Measurements from ENCODE around the gene LENEP. TPM values are rescaled to one million over a fixed set of nuclear protein-coding genes. Genes with fewer than 3 reads are reported as not detected.
"Not testable (repeated sequence)": the region's sequence is repeated elsewhere in the genome, so short reads cannot be mapped to it uniquely, and the experiment has no call there.

Gene LENEP
- total RNA-seq, 1 donor from 2014 or later = not detected

DNA sequence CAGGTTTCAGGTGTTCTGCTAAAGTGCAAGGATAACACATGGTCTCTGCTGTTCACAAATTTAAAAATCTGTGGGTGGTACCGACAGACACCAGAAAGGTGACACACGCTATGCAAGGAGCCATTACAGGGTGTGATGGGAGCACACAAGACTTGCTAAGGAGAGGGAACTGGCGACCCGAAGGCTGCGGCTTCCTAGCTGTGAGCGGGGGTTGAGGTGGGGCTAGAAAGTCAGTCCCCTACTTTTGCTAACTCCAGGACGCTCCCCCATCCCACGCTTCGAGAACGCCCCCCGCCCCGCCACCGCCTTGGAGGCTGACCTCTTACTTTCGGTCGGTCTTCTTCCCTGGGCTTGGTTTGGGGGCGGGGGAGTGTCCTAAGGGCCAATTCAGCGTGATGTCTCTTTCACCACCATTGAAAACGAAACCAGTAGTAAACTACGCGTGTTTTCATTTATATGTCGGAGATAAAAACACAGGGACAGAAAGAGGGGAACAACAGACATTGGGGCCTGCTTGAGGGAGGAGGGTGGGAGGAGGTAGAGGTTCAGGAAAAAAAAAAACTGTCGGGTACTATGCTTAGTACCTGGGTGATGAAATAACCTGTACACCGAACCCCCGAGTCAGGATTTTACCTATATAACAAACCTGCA, 17.9 kb upstream of the LENEP start:
- TF ChIP-seq POLR2AphosphoS5 (IDR thresholded peaks at IDR 0.05; ENCODE audit: insufficient read depth in 1 of 2, low read depth in 1 of 2) = no peak
- no peak for TF ChIP-seq POLR2A (IDR thresholded peaks at IDR 0.05)
- TF ChIP-seq, protein P1, sequence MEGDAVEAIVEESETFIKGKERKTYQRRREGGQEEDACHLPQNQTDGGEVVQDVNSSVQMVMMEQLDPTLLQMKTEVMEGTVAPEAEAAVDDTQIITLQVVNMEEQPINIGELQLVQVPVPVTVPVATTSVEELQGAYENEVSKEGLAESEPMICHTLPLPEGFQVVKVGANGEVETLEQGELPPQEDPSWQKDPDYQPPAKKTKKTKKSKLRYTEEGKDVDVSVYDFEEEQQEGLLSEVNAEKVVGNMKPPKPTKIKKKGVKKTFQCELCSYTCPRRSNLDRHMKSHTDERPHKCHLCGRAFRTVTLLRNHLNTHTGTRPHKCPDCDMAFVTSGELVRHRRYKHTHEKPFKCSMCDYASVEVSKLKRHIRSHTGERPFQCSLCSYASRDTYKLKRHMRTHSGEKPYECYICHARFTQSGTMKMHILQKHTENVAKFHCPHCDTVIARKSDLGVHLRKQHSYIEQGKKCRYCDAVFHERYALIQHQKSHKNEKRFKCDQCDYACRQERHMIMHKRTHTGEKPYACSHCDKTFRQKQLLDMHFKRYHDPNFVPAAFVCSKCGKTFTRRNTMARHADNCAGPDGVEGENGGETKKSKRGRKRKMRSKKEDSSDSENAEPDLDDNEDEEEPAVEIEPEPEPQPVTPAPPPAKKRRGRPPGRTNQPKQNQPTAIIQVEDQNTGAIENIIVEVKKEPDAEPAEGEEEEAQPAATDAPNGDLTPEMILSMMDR (IDR thresholded peaks at IDR 0.05) = no peak
- Histone ChIP-seq H3K27ac (peak overlapping the region; percentile 99), H3K36me3 (no peaks in the 10 kb centered on the region), H3K4me3 (peak overlapping the region; percentile 66 to 72), H3K4me1 (peaks cover 29% of the 10 kb centered on the region), H3K9me3 (no peaks in the 10 kb centered on the region), H3K27me3 (no peaks in the 10 kb centered on the region)
- DNase-seq (ENCODE audit: extremely low spot score in 2 of 2) = no peak
- intact Hi-C loops (cut with DNase I) = no loop called here

DNA sequence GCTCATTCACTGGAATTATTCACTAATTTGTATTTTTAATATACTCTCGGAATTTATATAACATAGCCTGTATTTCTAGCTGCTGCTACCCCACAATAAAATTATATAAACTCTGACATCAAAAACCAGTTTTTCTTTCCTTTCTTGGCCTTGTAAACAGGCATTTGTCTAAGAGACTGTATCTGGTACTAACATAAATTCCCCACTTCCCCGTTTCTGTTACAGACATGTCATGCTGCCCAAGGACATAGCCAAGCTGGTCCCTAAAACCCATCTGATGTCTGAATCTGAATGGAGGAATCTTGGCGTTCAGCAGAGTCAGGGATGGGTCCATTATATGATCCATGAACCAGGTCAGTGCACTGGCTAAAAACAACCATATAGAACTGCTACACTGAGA, 15.6 kb upstream of the LENEP start:
- H3K27ac ChIP-seq; H3K36me3 ChIP-seq; H3K4me3 ChIP-seq; H3K27me3 ChIP-seq; intact Hi-C loops (cut with DNase I); H3K9me3 ChIP-seq; DNase-seq (ENCODE audit: extremely low spot score in 2 of 2): not testable (repeated sequence)
- H3K4me1 ChIP-seq = peaks cover 16% of the 10 kb centered on the region

DNA sequence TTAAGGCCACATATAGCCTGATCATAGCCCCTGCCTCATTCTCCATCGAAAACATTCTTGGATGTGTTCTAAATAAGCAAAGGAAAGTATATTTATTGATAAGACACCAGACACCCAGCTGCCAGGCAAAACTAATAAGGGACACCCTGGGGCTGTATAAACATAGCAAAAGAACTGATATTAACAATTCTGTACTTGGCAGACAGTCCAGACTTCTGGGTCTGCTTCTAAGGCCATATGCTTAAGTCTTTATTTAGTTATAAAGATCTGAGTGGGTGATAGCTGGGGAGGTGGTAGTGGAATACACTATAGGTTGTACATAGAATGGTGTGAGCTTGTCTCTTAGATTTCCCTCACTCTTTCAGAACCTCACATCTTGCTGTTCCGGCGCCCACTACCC, 15.0 kb upstream of the LENEP start:
- H3K4me1 ChIP-seq = peaks cover 10% of the 10 kb centered on the region
- DNase-seq (ENCODE audit: extremely low spot score in 2 of 2) = no peak
- intact Hi-C loops (cut with DNase I) = no loop called here
- no peak overlapping the region for H3K27ac ChIP-seq
- no peaks in the 10 kb centered on the region for H3K9me3 ChIP-seq
- H3K36me3 ChIP-seq = no peaks in the 10 kb centered on the region
- no peaks in the 10 kb centered on the region for H3K27me3 ChIP-seq
- TF ChIP-seq, protein P1 (IDR thresholded peaks at IDR 0.05) = no peak
- TF ChIP-seq POLR2AphosphoS5 (IDR thresholded peaks at IDR 0.05; ENCODE audit: insufficient read depth in 1 of 2, low read depth in 1 of 2) = no peak
- no peak for TF ChIP-seq POLR2A (IDR thresholded peaks at IDR 0.05)
- H3K4me3 ChIP-seq = no peak overlapping the region

DNA sequence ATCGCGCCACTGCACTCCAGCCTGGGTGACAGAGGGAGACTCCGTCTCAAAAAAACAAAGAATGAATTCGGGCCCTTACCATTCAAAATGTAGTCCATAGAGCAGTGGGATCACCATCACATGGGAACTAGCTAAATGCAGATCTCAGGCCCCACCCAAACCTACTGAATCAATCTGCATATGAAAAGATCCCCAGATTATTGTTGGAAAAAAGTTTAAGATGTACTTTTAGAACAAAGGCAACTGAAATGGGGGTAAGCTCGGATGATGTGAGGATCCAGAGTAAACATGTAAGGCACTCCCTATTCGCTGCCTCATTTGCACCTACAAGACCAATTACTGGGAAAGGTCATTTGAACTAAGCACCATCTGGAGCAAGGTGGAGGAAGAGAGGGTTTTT, 11.0 kb upstream of the LENEP start:
- Histone ChIP-seq H3K4me3 (peak overlapping the region; percentile 56 to 76), H3K9me3 (no peaks in the 10 kb centered on the region), H3K4me1 (peaks cover 24% of the 10 kb centered on the region), H3K27ac (peak overlapping the region; percentile 42), H3K27me3 (no peaks in the 10 kb centered on the region), H3K36me3 (no peaks in the 10 kb centered on the region)
- DNase-seq (ENCODE audit: extremely low spot score in 2 of 2) = no peak
- TF ChIP-seq POLR2AphosphoS5 (IDR thresholded peaks at IDR 0.05; ENCODE audit: insufficient read depth in 1 of 2, low read depth in 1 of 2) = no peak
- TF ChIP-seq, protein P1 (IDR thresholded peaks at IDR 0.05) = no peak
- TF ChIP-seq POLR2A (IDR thresholded peaks at IDR 0.05) = no peak
- intact Hi-C loops (cut with DNase I) = no loop called here

- peaks cover 24% of the 10 kb centered on the region for H3K4me1 ChIP-seq
- no peaks in the 10 kb centered on the region for H3K27me3 ChIP-seq
- TF ChIP-seq, protein P1 (IDR thresholded peaks at IDR 0.05) = no peak
- peak; percentile 86 to 100 for TF ChIP-seq POLR2AphosphoS5 (IDR thresholded peaks at IDR 0.05; ENCODE audit: insufficient read depth in 1 of 2, low read depth in 1 of 2)
- H3K4me3 ChIP-seq = peak within 1 kb of the TSS; percentile 56 to 76
- intact Hi-C loops (cut with DNase I) = no loop called here
- H3K27ac ChIP-seq = peak within 1 kb of the TSS; percentile 66
- peak in 1 of 2 donors; percentile 99 for DNase-seq (ENCODE audit: extremely low spot score in 2 of 2)
- H3K36me3 ChIP-seq = peaks cover 0 to 2% of the 10 kb centered on the region in 2 donors
- no peaks in the 10 kb centered on the region for H3K9me3 ChIP-seq
Observed at GRCh38 chr1:154982897-154983648, 10.3 kb upstream of the LENEP start, which contains the start of gene FLAD1. Gene FLAD1, plus strand, starts transcription at chr1:154983344. Its CDS starts 351 bp downstream, at chr1:154983695.

All from vagina (tissue), 2 donors.